ENCODE data around the gene CPED1. TPM values are rescaled to one million over a fixed set of nuclear protein-coding genes. Genes with fewer than 3 reads are reported as not detected.

CPED1 gene
- total RNA-seq, 4 donors from 2014 or later, result 7.4 to 19.6 (median 11.4) TPM

DNA sequence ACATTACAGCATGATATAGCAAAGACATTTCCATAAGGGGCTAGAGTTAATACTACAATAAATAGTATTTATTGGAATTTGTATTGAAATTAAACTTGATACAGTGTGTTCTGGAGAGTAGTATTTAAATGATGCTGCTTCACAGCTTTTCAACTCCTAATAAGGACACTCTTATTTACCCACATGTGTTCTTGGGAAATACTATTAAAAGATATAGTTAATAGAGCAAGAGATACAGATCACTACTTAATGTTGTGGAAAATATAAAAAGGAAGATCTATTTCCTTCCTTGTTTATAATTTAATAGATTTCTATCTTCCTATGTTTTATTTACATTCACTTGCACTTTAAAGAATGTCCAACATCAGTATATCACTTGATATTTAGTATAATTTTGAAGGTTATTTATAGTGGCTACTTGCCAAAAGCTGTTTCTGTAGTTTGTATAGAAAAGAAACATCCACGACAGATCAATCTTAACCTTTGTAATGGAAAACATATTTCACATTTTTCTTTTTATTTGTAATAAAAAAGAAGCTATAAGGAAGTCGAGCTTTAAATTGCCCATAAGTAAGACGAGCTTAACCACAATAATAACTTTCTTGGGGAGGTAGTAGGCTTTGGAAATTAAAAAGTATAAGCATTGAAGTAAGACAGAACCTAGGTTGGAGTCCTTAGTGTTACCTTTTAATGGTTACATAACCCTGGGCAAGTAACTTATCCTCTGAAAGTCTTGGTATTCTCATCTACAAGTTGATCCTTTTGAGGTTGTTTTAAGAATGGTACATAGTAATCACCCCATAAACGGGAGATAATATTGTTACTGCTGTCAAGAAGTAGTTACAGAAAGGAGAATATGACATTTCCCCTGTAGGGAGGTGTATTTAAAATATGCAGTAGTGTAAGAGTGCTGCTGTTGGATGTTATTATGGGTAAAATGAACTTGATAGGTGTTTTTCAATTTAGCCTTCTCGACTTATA lies 32.8 kb downstream of the CPED1 start:
- 86 to 89% methylated on average over 5 of the region's 5 CpGs for WGBS, 2 donors
- H3K27ac ChIP-seq, result peak overlapping the region in 1 of 3 donors; percentile 9

DNA sequence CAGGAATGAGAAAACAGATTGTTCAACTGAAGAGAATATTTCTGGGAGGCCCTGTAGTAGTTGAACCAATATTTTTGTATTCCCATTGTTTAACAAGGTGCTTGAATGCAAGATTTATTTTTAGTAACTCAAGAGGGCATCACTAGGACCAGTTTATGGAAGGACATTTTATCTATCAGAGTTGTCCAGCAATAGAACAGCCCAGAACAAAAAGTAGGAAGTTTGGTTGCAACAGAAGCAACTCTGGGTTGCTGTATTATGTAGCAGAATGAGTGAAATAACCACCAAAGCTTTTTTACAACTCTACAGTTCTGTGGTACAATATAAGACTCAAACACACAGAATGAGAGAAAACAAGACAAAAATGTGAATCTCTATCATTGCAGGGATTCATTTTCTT lies 34.7 kb downstream of the CPED1 start:
- Histone ChIP-seq H3K27ac (peak overlapping the region in 1 of 3 donors; percentile 69), H3K4me3 (replicated peaks in 1 of 3) (no peak overlapping the region), H3K27me3 (no peaks in the 10 kb centered on the region), H3K9me3 (no peaks in the 10 kb centered on the region), H3K4me1 (peaks cover 21 to 25% of the 10 kb centered on the region in 2 donors), H3K36me3 (no peaks in the 10 kb centered on the region)
- TF ChIP-seq CTCF (IDR thresholded peaks at IDR 0.05) (no peak), POLR2A (IDR thresholded peaks at IDR 0.05) (no peak)
- DNase-seq, result no peak
- intact Hi-C loops (cut with DNase I), result no loop called here

More for the DNA sequence above, 32.8 kb downstream of the CPED1 start:
- intact Hi-C loops (cut with DNase I), result no loop called here
- no peak for DNase-seq
- no peaks in the 10 kb centered on the region for H3K36me3 ChIP-seq
- TF ChIP-seq CTCF (IDR thresholded peaks at IDR 0.05) (no peak), POLR2A (IDR thresholded peaks at IDR 0.05) (no peak)
- no peaks in the 10 kb centered on the region for H3K9me3 ChIP-seq
- no peaks in the 10 kb centered on the region for H3K27me3 ChIP-seq
- peaks cover 20 to 21% of the 10 kb centered on the region in 2 donors for H3K4me1 ChIP-seq
- no peak overlapping the region for H3K4me3 ChIP-seq (replicated peaks in 1 of 3)

GRCh38 chr7:121023683-121024511 lies 35.4 kb downstream of the CPED1 start:
- no peak for DNase-seq
- Histone ChIP-seq H3K4me3 (replicated peaks in 1 of 3) (no peak overlapping the region), H3K9me3 (no peaks in the 10 kb centered on the region), H3K36me3 (no peaks in the 10 kb centered on the region), H3K27me3 (no peaks in the 10 kb centered on the region), H3K27ac (peak overlapping the region in 2 of 3 donors; percentile 45 to 69), H3K4me1 (peaks cover 21 to 25% of the 10 kb centered on the region in 2 donors)
- intact Hi-C loops (cut with DNase I), result no loop called here
- no peak for TF ChIP-seq POLR2A (IDR thresholded peaks at IDR 0.05)
- TF ChIP-seq CTCF (IDR thresholded peaks at IDR 0.05), result no peak
- WGBS, 2 donors, result 26 to 34% methylated on average over 8 of the region's 8 CpGs

- 34 to 45% methylated on average over 5 of the region's 5 CpGs for WGBS, 2 donors
- intact Hi-C loops (cut with DNase I), result no loop called here
- TF ChIP-seq POLR2A (IDR thresholded peaks at IDR 0.05) (no peak), CTCF (IDR thresholded peaks at IDR 0.05) (no peak)
- no peak overlapping the region for H3K4me3 ChIP-seq (replicated peaks in 1 of 3)
- no peaks in the 10 kb centered on the region for H3K27me3 ChIP-seq
- no peaks in the 10 kb centered on the region for H3K9me3 ChIP-seq
- H3K4me1 ChIP-seq, result peaks cover 21 to 25% of the 10 kb centered on the region in 2 donors
- peak overlapping the region in 2 of 3 donors; percentile 45 to 69 for H3K27ac ChIP-seq
- no peak for DNase-seq
- H3K36me3 ChIP-seq, result no peaks in the 10 kb centered on the region
Observed at GRCh38 chr7:121024611-121025010, 36.1 kb downstream of the CPED1 start.
